GM21529 (cell line): ENCODE data around the gene IQCH.
"Not testable (repeated sequence)": the region's sequence is repeated elsewhere in the genome, so short reads cannot be mapped to it uniquely, and the experiment has no call there.

Experiments
- ATAC-seq: cut with Tn5 transposase; IDR thresholded peaks from one replicate; pipeline ENCODE4 v1.9.1; 2021; ENCODE audit not compliant: unreplicated experiment

Gene IQCH

DNA sequence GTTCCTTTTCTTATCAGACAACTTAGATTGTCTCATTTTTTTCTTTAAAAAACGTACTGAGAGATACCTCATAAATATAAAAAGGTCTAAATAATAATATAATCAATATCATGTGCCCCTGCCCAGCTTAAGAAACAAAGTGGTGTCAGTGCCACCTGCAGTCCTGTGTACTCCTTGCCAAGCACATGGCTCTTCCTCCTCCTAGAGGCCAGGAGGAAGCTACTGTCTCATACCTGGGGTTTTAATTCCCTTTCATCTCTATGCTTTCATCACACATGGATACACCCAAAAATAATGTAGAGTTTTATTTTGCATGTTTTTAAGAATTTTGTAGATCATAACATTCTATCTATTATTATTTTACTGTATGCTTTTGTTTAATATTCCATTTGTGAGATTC, 167.7 kb downstream of the IQCH start:
- ATAC-seq, result no peak

DNA sequence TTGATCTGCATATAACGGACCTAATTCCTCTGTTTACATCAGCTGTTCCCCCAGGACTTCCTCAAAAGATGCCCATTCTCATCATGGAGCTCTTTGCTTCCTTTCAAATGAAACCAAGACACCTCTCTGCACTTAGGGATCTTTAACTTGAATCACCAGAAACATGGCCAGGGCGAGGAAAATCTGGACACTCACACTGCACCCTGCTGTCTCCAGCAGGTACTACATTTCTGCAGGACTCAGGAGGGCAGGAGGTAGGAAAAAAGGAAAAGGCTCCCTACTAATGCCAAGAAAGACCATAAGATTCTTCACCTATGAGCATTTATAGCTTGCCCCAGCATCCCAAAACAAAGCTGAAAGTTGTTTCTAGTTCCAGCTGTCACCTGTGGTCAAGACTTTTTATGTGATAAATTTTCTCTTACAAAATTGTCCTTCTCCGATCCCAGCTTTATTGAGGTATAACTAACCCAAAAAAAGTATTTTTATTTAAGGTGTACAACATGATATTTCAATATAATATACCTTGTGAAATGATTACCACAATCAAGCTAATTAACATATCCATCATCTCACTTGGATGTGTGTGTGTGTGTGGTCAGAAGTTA, 179.0 kb downstream of the IQCH start:
- no peak for ATAC-seq

DNA sequence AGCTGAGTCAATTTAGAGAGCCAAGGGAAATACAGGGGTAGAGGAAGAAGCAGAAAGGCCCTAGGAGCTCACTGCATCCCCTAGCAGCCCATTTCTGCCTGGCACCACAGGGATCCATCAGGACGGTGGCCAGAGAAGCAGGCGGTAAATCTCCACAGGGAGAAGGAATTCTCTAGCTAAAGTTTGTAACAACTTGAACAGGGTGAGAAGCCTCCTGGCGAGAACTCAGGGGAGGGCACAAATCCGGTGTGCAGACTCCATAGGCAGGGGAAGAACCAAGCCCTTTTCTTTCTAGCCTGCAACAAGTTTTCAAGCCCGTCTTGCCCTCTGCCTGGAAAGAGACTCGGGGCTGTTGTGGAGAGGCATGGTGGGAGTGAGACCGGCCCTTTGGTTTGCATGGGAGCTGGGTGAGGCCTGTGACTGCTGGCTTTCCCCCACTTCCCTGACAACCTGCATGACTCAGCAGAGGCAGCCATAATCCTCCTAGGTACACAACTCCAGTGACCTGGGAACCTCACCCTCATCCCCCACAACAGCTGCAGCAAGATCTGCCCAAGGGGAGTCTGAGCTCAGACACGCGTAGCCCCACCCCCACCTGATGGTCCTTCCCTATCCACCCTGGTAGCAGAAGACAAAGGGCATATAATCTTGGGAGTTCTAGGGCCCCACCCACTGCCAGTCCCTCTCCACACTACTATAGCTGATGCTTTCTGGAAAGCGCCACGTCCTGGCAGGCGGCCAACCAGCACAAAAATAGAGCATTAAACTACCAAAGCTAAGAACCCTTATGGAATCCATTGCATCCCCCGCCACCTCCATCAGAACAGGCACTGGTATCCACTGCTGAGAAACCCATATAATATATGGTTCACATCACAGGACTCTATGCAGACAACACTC, 182.0 kb downstream of the IQCH start:
- not testable (repeated sequence) for ATAC-seq

DNA sequence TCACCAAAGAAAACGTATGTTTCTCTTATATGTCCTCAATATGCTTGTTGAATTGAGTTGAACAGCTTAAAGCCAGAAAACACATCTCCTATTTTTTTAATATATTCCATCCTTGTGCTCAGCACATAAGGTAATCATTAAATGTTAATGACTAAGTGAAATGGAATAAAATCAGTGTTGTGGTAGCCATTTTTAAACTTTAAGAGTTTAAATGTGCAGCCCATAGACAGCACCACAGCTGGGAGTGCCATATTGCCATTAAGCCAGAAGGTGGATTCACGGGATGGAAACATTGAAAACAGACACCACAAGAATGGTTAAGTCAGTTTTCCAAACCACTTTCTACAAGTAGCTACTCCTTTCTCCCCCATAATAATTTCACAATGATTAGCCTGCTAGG, 189.5 kb downstream of the IQCH start:
- no peak for ATAC-seq

DNA sequence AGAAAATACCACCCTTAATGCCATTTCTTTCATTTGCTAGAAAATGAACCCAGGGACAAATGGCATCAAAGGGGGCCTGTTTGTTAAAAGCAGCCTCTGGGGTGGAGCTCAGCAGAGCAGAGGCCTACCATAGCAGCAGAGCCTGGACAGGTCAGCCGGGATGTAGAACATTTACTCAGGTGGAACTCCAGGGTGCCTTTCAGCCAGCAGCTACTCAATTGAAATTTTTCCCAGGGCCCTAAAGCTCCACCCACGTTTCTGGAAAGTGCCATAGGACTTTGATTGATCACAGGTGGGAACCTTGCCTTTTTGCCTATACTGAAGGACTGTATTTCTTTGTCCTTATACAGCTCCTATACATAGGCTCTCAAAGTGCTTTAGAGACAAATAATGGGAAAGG, 191.9 kb downstream of the IQCH start:
- ATAC-seq, result no peak

DNA sequence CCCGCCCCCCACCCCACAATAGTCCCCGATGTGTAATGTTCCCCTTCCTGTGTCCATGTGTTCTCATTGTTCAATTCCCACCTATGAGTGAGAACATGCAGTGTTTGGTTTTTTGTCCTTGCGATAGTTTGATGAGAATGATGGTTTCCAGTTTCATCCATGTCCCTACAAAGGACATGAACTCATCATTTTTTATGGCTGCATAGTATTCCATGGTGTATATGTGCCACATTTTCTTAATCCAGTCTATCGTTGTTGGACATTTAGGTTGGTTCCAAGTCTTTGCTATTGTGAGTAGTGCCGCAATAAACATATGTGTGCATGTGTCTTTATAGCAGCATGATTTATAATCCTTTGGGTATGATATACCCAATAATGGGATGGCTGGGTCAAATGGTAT, 193.8 kb downstream of the IQCH start:
- not testable (repeated sequence) for ATAC-seq

DNA sequence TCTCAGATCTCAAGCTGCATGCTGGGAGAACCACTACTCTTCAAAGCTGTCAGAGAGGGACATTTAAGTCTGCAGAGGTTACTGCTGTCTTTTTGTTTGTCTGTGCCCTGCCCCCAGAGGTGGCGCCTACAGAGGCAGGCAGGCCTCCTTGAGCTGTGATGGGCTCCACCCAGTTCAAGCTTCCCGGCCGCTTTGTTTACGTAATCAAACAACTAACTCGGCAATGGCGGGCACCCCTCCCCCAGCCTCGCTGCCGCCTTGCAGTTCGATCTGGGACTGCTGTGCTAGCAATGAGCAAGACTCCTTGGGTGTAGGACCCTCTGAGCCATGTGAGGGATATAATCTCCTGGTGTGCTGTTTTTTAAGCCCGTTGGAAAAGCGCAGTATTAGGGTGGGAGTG, 199.1 kb downstream of the IQCH start:
- not testable (repeated sequence) for ATAC-seq

DNA sequence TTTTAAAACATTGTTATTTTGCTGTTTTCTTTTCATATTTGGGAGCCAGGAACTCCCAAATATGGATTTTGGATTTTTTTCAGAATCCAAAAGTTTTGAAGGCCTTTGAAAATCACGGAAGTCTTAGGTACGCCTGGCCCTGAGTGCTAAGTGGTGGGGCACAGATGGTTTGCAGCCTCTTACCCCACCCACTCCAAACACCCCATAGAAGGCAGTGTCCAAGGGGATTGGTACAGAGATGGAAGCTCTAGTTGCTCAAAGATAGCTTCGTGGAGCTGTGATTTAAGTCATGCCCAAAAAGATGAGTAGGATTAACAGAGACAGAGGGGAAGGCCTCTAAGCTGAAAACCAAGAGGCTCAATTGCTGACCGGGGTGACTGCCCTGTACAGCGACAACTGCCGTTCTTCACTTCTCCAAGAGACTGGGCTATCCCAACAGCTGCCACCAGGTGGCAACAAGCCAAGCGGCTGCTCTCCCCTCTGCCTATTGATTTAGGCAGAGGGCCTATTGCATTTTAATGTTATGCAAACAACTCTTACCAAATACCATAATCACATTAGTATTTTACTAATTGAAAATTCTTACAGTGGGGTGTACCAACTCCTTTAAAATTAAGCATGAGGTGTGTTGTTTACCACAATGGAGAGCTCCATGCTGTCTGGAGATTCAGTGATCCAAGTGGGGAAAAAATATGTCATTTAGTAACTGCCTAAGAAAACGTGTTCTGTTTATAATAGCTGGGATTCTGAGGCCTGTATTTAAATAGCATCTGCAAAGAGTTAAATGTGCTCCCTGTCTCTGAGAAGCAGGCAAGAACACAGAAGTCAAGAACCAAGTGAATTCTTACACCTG, 202.3 kb downstream of the IQCH start:
- no peak for ATAC-seq

DNA sequence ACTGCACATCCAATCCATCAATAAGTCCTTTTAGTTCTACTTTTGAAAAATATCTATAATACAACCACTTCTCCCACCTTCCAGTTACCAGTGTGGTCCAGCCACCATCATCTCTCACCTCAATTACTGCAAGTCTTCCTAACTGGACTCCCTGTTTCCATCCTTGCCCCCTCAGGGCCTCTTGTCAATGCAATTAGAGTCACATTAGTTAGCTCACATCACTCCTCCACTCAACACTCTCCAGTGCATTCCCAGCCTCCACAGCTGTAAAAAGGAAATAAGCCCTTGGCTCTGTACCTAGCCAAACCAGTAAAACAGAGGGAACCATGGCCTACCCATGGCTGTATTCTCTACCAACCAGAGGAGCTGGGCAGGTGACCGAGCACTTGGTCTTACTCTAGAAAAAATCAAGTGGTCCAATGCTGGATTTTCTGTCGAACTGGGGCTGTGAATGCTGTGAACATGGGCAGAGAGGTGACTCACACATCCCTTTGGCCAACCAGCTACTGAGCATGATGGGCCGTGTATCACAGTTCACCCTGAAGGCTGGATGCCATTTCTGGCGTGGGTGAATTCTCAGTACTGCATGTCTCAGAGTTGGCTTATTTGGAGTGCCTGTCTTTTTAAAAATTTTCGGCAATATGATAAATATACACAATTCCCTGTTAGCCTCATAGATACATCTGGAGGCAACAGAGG, 203.9 kb downstream of the IQCH start:
- no peak for ATAC-seq

DNA sequence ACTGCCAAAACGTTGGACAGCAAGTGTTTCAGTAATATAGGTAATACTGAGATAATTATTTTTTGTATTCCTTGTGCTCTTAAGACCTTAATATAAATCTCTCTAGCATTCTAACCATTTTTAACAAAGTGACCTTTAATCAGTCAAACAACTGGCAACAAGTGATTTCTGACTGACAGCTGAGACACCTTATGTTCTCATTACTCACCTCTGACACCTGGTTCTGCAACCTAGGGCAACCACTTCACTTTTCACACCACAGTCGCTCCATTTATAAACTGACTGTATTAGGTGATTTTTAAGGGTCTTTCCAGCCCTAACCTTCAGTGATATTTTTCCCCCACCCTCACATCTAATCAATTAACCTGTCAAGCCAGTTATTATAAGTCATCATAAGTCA, 205.9 kb downstream of the IQCH start:
- no peak for ATAC-seq

DNA sequence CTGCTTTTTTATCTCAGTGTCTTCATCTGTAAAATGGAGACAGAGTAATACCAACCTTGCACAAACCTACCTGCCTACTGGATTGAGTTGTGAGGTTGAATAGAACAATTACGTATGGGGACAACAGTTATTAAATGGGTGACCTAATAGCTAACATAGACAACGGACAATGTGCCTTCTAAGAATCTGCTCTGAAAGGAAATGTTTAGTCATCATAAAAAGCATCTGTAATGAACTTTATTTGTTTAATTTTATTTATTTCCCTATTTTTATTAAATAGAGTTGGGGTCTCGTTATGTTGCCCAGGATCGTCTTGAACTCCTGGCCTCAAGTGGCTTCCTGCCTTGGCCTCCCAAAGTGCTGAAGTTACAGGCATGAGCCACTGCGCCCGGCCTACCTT, 207.1 kb downstream of the IQCH start:
- ATAC-seq, result no peak

DNA sequence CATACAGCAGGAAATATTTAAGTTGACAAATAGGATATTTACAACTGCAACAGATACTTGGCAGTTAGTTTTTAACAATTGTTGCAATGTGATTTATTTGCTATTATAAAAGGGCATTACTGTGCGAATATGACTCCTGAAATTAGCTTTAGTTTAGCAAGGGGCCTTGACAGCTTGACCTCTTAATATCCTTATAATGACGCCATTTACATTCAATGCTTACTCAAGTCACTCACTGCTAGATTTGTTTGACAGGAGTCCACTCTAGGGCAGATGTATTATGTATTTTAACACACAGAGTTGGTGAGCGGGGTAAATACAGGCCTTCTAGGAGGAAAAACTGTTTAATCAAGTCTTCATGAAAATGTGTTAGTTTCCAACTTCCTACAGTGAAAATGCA, 208.3 kb downstream of the IQCH start:
- no peak for ATAC-seq

DNA sequence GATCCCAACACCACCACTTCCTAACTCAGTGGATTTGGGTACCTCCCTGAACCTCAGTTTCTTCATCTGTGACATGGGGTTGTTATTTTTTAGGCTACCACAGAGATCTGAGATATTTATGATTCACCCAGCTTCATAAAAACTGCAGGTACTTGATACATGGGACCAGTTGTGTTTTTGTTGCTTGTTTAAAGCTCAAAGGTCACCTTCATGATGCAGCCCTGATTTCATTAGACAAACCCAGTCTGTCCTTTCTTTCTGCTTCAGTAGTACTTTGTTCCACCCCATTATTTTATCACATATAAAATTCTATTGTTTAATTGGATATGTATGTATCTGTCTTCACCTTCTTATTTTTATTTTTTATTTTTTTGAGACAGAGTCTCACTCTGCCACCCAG, 208.9 kb downstream of the IQCH start:
- no peak for ATAC-seq

DNA sequence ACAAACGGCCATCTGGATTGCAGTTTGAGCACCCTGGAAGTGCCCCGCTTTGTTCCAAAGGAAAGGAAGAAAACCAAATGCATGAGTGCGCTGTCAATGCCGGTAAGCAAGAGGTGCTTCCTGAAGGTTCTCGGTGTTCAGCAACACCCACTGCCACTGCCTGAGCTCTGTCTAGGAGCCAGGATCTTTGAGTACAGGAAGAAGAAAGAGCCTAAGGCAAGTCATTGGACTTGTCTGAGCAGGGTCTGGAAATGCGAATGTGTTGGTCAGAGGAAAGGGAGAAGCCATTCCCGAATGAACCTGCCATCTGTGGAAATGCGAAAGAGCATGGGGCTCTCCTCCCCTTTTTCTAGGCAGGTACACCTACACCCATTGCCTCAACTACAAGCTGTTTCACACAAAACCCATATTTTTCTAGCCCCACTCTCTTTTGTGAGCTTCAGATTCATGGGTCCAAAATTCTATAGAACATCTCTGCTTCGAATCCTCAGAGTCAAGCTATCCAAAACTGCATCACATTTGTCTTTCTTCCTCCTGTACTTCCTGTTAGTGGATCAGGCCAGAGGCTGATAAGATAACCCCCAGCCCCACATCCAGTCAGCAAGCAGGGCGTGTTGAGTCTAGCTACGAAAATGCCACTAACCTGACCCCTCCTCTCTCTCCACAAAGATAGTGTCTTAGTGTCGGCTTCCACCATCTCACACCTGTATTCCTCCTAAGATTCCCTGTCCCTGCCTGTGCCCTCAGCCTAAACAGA, 210.8 kb downstream of the IQCH start:
- no peak for ATAC-seq

DNA sequence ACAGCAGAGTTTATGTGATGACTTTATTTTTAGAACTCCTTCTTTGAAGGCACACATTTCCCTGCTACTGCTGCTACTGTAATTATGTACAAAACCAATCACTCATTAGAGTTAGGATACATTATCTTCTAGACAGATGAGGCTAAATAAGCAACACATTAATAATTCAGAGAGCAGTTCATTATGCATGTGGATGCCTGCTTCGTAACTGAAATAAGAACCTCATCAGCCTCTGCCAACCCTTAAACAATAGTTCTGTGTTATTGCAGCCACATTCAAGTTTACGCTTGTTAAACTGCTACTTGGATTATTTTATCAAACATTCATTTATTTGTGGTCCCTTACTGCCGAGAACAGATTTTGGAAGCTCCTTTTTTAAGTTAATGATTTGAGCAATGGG, 213.8 kb downstream of the IQCH start:
- no peak for ATAC-seq

DNA sequence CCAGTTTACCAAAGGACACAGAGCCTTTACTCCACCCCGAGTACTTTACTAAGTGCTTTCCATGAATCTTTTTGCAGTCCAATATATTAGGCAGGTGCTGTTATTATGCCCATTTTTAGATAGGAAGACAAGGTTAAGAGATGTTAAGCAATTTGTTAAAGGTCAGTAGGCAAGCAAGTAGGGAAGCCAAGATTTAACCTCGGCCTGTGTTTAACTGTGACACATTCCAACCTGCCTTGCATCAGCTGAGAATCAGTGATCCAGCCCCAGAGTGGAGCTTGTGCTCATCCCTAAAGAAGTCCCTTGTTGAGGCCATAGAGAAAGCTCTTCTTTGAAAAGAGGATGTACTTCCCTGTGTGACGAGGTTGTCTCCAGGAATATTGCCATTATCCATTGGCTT, 215.1 kb downstream of the IQCH start:
- ATAC-seq, result no peak

DNA sequence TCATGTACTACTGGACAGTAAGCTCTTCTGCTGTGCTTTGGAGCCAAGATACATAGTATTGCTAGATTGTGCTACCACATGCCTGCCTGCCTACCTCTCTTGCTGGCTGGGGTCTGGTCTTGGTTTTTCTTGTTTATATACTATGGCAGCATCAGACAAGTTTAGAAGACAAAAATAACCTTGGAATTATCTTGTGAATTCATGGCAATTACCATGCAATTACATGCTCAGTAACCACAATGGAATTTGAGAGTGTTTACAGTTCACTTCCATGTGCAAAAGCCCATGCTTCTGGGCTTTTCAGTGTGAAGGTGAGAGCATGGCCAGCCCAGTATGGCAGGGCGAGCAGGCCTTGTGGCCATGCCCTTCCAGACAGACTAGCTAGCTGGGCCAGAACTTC, 218.4 kb downstream of the IQCH start:
- no peak for ATAC-seq

DNA sequence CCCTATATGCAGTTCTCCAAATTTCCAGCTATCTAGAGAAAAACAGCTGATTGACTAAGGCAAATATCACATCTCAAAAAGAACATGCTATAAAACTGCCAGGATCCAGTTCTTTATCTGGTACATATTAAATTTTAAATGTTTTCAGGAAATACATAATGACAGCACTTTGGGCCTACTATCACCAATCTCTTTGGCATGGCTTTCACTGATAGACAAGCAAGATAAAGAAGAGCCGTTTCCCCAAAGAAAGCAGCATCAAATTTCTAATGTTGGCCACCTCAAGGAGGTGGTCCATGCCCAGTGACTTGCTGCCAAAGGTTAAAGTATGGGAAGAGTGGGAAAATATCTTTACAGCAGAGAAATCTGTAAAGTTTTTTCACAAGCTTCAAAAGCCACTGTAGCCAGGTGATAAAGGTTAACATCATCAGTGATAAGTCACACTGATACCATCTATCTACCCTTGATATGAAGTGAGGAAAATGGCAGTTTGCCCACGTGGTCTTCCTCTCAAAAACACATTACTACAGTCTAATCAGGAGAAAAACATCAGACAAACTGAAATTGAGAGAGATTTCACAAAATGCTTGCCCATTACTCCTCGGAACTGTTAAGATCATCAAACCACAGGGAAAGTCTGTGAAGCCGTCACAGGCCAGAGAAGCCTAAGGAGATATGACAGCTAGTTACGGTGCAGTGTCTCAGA, 220.0 kb downstream of the IQCH start:
- no peak for ATAC-seq

DNA sequence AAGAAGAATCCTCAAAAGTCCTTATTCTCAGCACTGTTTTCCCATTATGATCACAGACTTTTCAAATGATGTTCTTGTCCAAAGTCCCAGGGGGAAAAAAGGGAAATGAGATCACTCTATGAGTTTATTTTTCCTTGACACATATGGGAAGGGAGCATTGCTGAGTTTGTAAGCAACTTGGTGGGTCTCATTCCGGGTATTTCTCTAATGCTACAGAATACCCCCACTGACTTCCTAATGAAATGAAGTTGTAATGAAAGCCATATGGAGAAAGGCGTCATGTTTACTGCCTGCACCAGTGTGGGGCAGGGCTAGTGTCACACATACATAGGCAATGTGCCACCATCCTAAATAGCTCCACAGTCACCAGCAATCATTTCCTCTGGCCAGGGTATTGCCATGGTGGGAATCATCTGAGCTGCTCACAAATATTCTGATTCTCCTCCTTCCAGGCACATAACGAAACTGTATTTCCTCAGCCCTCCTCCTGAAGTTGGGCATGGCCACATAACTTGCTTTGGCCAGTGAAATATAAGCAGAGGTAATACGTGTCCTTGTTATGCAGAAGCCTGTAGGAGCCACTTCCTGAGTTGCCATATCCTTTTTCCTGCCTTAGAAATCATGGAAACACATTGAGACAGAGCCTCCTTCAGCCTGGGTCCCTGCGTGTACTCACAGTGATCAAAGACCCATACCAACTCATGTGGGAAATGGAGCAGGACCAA, 225.4 kb downstream of the IQCH start:
- no peak for ATAC-seq
